ENCODE data around the gene GPR157.
"Not testable (repeated sequence)": the region's sequence is repeated elsewhere in the genome, so short reads cannot be mapped to it uniquely, and the experiment has no call there.

Gene GPR157

DNA sequence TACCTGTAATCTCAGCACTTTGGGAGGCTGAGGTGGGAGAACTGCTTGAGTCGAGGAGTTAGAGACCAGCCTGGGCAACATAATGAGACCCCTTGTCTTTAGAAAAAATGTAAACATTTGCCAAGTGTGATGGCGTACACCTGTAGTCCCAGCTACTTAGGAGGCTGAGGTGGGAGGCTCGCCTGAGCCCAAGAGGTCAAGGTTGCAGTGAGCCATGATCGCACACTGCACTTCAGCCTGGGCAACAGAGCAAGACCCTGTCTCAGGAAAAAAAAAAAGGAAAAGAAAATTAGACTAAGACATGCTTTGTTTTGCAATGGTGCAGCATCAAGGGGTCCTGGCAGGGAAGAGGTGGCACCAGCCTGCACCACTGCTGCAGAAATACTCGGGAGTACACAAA, 16.8 kb upstream of the GPR157 start:
- no peak for DNase-seq

DNA sequence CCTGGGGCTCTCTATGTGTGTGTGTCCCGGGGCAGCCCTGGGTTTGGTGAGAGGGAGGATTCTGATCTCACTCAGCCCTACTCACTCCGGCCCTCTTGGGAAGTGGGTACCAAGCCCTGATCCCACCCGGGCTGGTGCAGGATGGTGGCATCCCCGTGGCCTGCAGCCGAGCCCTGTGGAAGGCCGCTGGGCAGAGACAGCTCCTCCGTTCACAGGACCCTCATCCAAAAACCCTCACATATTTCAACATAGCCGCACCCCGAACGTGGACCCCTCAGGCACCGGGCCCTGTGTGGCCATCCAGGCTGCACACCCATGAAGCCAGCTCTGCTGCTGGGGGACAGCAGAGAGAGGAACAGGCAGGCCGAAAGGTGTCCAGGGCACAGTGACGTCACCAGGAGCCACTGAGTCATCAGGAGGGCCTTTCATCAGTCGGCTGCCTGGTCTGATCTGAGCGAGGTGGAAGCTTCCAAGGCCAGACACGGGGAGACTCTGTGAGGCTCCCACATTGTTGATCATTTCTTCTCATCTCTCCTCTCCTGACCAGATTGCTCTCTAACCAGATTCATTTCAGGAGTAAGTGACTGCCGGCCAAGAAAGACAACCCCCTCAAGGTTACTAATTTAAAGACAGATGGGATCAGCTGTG, 16.2 kb upstream of the GPR157 start:
- DNase-seq, result no peak

DNA sequence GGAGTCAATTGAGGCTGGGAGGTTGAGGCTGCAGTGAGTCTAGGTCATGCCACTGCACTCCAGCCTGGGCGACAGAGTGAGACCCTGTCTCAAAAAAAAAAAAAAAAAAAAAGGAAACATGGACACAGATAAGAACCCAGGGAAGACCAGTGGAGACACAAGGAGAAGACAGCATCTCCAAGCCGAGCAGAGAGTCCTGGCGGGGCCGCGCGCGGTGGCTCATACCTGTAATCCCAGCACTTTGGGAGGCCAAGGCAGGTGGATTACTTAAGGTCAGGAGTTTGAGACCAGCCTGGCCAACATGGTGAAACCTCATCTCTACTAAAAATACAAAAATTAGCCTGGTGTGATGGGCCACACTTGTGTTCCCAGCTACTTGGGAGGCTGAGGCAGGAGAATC, 15.6 kb upstream of the GPR157 start:
- DNase-seq, result not testable (repeated sequence)

DNA sequence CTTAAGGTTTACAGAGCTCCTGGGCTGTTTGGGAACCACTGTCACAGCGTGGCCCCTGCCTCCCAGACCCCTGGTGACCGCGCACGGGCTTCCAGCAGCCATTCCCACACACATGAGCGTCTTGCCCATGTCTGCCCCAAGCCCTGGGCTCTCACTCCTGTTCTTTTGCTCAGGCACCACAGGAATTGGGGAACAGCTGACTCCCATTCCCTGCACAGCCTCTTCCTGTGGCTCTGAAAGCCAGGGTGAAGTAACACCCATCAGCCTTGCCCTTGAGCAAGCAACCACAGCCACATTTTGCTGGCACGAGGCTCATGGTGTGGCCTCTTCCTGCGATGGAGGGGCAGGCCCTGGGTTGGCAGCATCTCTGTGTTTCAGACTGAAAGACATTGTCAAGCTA, 14.3 kb upstream of the GPR157 start:
- no peak for DNase-seq

DNA sequence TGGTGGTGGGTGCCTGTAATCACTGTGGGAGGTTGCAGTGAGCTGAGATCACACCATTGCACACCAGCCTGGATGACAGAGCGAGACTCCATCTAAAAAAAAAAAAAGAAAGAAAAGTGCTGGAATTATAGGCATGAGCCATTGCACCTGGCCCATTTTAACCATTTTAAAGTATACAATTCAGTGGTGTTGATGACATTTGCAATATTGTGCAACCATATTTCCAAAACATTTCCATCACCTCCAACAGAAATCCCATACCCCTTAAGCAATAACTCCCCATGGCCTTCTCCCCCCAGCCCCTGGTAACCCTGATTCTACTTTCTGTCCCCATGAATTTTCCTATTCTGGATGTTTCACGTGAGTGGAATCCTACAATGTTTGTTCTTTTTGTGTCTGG, 11.0 kb upstream of the GPR157 start:
- DNase-seq, result no peak

DNA sequence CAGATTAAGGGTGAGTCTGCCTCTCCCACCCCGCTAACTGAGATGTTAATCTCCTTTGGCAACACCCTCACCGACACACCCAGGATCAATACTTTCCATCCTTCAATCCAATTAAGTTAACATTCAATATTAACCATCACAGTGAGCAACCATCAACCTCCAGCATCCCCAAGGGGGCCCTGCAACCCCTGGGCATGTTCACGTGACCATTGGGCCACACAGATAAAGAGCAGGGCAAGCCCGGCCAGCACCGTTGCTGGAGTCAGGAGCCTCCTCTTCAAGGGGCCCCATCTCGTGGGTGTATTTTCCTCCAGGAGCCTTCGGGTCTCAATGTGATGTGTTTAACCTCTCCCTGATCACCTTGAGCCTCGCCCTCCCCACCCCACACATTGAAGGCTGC, 8.0 kb upstream of the GPR157 start:
- no peak for DNase-seq

DNA sequence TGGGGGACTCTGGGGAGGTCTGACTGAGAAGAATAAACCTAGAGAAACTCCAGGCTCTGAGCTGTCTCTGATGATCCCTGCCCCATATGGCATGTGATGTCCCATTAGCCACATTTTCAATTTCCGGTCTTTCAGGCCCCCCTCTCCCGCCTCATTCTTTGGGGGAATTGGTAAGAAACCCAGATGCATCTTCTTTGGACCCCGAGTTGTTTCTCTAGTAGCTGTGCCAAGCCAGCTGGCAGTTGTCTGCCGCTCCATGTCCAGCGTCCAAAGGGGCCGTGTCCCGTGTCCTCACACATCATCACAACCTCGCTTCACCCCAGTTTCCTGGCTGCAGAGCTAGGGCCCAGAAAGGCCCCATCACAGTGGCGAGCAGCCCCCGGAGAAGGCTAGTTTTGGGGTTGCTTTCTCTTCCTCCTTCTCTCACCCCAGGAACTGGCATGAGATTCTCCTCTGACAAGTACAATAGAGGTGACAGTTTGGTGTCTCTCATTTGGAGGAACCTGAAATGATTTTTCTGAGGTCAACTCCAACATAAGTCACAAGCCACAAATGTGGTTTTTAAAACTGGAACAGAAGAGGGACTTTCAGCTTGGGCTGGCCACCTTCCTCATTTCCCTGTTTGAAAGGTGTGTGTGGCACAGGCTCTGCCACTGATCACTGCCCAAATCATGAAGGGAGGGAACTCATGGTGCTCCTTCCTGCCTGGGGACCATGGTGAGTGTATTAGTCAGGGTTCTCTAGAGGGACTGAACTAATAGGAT, 6.4 kb upstream of the GPR157 start:
- DNase-seq, result no peak

DNA sequence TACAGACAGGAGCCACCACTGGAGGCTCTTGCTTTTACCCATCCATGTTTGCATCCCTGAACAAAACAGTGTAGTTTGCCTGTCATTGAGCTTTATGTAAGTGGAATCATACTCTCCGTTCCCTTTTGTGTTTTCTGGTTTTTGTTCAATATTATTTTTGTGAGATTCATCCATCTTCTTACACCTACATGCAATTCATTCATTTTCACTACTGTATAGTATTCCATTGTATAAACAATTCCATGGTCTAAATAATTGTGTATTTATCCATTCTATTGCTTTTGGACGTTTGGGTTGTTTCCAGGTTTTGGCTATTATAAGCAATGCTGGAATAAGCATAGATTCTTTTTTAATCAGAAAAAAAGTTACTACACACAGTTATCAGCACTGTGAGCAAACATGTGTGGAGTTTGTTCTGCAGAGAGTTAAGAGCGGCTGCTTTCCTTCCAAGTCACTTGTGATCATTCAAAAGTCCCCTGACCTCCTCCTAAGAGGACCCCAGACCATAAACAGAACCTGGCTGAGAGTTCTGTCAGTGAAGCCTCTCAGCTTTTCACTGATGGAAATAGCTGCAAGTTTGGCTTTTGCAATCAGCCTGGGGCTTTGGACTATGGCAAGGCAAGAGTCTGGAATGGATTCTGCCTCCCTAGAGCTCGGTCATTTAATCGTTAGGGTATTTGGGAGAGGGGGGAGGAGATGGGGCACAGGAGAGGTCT, 5.1 kb upstream of the GPR157 start:
- no peak for DNase-seq

DNA sequence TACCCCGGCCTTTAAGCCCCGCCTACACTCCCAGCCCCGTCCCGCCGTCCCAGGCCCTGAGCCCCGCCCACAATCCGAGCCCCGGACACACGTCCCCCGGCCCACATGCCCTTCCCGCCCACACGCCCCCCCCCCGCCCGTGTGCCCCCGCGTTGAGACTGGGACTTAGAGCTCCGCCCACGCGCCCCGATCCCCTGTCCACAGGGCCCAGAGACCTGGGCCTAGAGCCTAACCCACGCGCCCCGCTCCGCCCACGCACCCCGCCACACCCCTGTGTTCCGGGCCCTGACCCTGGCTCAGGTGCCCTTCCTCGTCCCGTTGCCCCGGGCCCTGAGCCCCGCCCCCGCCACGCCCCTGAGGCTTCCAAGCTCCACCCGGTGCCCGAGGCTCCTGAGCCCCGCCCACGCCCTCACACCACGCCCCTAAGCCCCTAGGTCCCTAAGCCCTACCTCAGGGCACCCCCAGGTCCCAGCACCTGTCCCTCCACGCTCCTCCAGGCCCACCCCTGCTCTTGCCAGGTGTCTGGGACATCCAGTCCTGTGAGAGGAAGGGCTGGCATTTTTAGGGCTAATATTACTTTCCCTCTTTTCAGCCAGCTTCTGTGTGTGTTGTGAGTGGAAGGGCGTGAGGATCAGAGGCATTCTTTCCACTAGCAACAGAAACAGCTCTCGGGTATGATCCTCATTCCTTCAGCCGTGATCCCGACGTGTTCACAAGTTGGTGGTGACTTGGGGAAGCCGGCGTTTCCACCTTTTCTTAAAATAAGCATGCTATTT, 552 bp upstream of the GPR157 start:
- DNase-seq, result peak; percentile 96

DNA sequence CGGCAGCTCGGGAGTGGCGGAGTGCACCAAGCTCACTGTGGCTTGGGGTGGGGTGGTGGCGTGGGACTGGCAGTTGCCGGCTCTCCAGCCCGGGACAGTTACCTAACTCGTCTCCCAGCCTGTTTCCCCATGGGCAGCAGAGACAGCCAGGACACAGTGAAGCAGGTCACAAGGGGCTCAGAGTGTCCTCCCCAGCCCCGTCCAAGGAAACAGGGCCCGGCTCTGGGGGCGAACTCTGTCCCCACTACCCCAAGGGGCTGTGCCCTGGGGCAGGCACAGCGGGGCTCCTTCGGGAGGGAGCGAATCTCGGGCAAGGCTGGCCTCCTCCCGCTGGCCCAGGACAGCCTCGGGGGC, 759 bp downstream of the GPR157 start:
- DNase-seq, result peak; percentile 25

DNA sequence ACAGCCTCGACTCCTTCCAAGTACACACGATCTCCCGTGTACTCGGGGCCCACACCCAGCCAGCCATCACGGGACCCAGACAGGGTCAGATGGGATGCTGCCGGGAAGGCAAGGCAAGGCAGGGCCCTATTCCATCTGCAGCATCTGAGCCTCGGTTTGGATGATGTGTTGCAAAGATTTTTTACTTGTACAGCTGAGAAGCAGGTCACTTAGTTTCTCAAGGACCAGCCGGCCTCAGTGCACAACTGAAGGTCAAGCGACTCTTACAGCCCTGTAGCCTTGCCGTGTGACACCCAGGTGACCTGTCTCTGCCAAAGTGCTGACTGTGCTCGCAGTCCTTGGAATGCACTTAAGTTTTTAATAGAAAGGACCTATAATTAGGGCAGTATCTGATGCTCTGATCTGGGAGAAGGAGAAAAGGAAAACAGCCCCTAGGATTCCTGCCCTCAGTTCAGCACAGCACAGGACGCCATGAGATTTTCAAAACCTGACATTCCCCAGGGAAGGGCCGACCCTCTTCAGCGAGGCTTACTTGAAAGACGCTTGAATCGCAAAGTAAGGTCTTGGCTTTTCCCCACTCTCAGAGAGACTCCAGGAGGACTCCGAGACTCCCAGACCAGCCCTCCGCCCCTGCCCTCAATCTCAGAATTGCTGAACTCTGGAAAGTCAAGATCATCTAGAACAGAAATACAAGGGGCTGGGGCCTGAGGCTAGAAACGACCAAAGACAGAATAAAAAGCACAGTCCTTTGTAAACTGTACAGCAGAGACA, 1.3 kb downstream of the GPR157 start:
- no peak for DNase-seq

DNA sequence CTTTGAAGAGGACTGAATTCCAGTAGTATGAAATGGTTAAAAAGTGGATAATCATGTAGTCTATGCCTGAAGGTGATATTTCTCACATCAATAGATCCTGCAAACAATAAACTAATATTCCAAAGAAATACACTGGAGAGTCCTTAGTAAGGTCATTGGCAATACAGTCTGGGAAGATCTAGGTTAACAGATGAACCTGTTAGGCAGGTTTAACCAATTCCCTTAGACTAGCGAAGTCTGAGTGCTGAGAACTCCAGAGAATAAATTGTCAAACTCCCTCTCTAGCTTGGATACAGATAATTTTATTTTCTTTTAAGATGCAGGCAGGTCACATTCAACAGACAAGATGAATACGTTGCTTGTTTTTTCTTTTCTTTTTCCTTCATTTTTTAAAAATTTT, 2.4 kb downstream of the GPR157 start:
- no peak for DNase-seq

DNA sequence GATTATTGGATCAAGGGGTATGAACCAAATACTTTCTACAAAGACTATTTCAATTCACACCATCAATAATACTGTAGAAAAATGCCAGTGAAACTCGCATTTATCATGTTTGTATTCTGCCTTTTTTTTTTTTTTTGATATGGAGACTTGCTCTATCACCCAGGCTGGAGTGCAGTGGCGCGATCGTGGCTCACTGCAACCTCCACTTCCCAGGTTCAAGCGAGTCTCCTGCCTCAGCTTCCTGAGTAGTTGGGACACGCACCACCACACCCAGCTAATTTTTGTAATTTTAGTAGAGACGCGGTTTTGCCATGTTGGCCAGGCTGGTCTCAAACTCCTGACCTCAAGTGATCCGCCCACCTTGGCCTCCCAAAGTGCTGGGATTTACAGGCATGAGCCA, 3.1 kb downstream of the GPR157 start:
- DNase-seq, result not testable (repeated sequence)

DNA sequence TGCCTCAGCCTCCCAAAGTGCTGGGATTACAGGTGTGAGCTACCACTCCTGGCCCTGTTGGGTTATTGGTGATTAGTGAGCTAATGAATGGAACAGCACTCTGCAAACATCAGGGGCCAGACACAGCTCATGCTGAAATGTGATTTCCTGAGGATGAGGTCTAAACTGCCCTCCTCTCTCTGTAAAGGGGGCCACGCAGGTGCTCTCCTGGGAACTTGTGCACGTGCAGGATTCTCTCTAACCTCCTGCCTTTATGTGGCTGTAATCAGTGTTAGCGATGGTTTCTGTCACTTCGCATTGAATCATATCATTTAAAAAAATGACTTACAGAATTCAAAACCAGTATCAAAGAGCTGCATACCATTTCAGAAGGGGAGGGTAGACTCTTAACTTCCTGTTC, 3.6 kb downstream of the GPR157 start:
- DNase-seq, result no peak

DNA sequence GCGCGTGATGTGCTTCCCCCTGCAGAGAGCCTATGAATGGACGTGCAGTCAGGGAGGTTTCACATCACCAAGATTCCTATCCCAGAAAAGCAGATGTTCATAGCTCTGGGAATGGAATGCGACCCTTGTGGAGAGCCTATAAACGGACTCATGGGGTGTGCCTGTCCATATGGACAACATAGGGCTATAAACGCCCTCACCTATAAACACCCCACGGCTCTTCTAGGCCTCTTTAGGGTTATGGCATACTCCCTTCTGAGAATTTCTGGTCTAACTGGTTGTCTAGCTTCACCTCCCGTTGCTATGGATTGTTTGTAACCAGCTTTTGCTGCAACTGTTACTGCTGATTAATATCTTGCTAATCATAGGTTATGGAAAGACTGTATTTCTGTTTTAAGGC, 4.5 kb downstream of the GPR157 start:
- not testable (repeated sequence) for DNase-seq

DNA sequence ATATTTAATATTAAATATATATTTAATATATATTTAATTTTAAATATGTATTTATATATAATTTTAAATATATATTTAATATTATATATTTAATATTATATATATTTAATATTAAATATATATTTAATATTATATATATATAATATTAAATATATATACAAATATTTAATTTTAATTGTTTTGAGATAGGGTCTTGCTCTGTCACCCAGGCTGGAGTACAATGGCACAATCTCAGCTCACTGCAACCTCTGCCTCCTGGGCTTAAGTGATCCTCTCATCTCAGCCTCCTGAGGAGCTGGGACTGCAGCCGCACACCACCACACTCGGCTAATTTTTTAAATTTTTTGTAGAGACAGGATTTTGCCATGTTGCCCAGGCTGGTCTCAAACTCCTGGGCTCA, 5.2 kb downstream of the GPR157 start:
- not testable (repeated sequence) for DNase-seq

DNA sequence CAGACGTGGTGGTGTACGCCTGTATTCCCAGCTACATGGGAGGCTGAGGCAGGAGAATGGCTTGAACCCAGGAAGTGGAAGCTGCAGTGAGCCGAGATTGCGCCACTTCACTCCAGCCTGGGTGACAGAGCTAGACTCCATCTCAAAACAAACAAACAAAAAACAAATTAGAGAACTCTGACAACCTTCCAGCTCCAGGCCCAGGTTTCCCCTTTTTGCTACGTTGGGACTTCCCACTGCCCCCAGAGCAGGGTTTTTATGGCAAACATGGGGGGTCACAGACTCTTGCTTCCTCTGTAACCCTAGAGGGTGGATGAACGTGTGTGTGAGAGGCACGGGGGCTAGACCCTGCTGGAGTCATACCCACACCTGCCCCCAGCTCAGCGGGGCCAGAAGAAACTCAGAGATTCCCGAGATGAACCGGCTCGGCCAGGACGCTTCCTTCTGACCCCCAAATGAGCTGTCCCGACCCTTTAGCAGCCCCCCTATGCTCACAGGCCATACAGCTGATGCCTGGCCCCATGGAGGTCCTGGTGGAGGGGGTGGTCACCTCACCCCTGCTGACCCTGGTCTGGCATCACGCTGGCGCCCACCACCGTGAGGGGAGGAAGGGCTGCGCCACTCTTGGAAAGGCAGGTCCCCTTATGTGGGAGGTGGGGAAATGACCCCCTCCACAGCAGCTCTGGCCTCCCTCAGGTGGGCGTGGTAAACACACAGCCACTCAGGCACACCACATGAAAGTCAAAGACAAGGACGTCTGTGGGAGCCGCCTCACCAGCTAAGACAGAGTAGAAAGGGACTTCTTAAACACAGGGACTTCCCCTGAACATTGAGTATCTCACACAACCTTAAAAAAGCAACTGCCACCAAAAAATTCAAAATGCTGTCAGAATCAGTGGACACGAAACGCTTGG, 7.1 kb downstream of the GPR157 start:
- DNase-seq, result peak; percentile 44

DNA sequence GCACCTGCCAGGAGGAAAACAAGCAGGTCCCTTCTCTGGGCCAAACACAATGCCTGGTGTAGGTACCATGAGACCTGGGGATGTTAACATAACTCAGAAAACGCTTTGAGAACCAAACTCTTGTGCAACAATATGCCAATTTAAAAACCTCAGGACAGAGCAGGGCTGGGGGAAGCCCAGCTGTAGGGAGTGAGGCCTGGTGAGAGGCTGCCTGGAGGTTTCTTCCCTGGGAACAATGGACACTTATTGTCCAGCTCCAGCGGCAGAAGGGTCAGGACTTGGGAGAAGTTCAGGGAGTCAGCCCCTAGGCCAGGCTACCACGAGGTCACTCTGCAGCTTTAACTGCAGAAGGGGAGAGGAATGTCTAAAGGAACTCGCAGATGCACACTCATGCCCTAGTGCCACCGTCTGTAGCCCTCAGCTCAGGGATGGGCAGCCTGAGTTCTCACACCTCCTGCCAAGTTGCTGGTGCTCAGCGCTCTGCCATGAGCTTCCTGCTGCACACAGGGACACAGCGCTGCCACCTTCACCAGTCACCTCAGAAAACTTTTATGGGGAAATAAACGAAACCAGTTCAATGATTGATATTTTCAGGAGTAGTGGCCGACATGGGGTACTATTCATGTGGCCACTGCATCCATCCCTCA, 8.5 kb downstream of the GPR157 start:
- DNase-seq, result no peak

DNA sequence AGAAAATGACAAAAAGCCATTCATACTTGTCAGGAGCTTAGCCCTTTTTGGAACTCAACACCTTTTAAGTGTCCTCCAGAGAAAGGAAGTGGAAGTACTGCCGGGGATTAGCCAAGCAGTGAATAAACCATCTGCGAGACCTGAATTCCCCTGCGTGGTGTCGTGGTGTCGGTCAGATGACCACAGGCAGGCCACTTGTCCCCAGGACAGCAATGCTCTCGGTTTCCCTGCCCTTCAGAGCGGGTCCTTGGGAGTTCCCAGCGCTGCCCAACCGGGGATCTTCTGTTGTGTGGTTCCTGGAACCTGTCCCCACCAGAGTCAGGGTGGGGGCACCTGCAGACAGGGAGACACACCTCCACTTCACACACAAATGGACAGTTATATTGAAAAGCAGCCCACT, 9.2 kb downstream of the GPR157 start:
- no peak for DNase-seq

DNA sequence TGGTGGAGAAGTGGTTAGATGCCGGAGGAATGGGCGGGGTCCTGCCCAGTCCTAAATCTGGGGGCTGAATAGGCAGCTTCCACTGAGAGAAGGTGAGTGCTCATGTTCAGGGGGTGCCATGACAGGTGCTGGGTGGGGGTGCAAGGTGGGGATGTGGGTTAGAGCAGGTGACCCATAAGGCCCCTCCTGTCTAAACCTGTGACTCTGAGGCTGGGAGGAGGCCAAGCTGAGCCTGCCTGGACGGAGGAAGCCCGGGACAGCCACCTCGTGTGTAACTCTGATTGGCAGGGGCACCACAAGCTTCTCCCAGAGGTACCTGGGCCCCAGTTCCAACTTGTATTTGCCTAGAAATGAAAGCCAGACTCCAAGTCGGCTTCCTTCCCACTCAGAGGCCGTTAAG, 10.7 kb downstream of the GPR157 start:
- no peak for DNase-seq

Data from CD4-positive, alpha-beta T cell treated with Interleukin-17A for 4 hours (primary cell).